Jurkat, Clone E6-1 (cell line): ENCODE measurements around the gene POP5.

Source experiments
- DNase-seq: peaks from one replicate; pipeline ENCODE4 v3.0.0-alpha.2; 2011; ENCODE audit warnings: low read depth, low spot score
- H3K4me3 ChIP-seq: 2 replicates; pipeline ENCODE4 v1.5.1; 2011; ENCODE audit warnings: mild to moderate bottlenecking, low read length, control low read depth, moderate library complexity

POP5 gene

GRCh38 chr12:120592121-120593049 is 11.2 kb upstream of the POP5 start:
- DNase-seq: no peak

GRCh38 chr12:120590741-120591407 is 9.7 kb upstream of the POP5 start:
- no peak overlapping the region for H3K4me3 ChIP-seq

More at GRCh38 chr12:120592121-120593049, 11.2 kb upstream of the POP5 start:
- no peak overlapping the region for H3K4me3 ChIP-seq

GRCh38 chr12:120588948-120589930 is 8.0 kb upstream of the POP5 start:
- DNase-seq: no peak
- H3K4me3 ChIP-seq: no peak overlapping the region

More at GRCh38 chr12:120590741-120591407, 9.7 kb upstream of the POP5 start:
- no peak for DNase-seq

GRCh38 chr12:120588371-120588770 is 7.2 kb upstream of the POP5 start:
- DNase-seq: no peak
- H3K4me3 ChIP-seq: no peak overlapping the region

GRCh38 chr12:120586860-120587259 is 5.7 kb upstream of the POP5 start:
- DNase-seq: no peak
- H3K4me3 ChIP-seq: no peak overlapping the region

GRCh38 chr12:120586206-120586605 is 5.0 kb upstream of the POP5 start:
- H3K4me3 ChIP-seq: no peak overlapping the region
- no peak for DNase-seq

GRCh38 chr12:120584343-120585149 is 3.3 kb upstream of the POP5 start:
- no peak for DNase-seq
- peak overlapping the region; percentile 21 for H3K4me3 ChIP-seq

GRCh38 chr12:120583478-120584030 is 2.4 kb upstream of the POP5 start:
- H3K4me3 ChIP-seq: peak overlapping the region; percentile 5
- peak; percentile 64 for DNase-seq

GRCh38 chr12:120581998-120582397 is 796 bp upstream of the POP5 start:
- peak overlapping the region; percentile 97 for H3K4me3 ChIP-seq
- DNase-seq: no peak

- DNase-seq: no peak
Observed at GRCh38 chr12:120579179-120579578, 2.0 kb downstream of the POP5 start.

GRCh38 chr12:120574106-120574505 is 7.1 kb downstream of the POP5 start:
- no peak for DNase-seq
- no peak overlapping the region for H3K4me3 ChIP-seq

More at GRCh38 chr12:120579179-120579578, 2.0 kb downstream of the POP5 start:
- H3K4me3 ChIP-seq: no peak overlapping the region

- no peak for DNase-seq
- no peak overlapping the region for H3K4me3 ChIP-seq
Observed at GRCh38 chr12:120573560-120573959, 7.6 kb downstream of the POP5 start.

GRCh38 chr12:120571299-120571698 is 9.9 kb downstream of the POP5 start:
- H3K4me3 ChIP-seq: no peak overlapping the region
- DNase-seq: no peak

GRCh38 chr12:120563495-120563894 is 17.7 kb downstream of the POP5 start:
- DNase-seq: no peak
- H3K4me3 ChIP-seq: no peak overlapping the region

- no peak for DNase-seq
- no peak overlapping the region for H3K4me3 ChIP-seq
Observed at GRCh38 chr12:120562906-120563305, 18.3 kb downstream of the POP5 start.

GRCh38 chr12:120557589-120557988 is 23.6 kb downstream of the POP5 start:
- no peak overlapping the region for H3K4me3 ChIP-seq
- DNase-seq: no peak

GRCh38 chr12:120554678-120555077 is 26.5 kb downstream of the POP5 start:
- no peak for DNase-seq

GRCh38 chr12:120546050-120546386 is 35.2 kb downstream of the POP5 start:
- no peak for DNase-seq
- no peak overlapping the region for H3K4me3 ChIP-seq

More at GRCh38 chr12:120554678-120555077, 26.5 kb downstream of the POP5 start:
- H3K4me3 ChIP-seq: no peak overlapping the region
